A549 (cell line): ENCODE data around the gene KPNA5. TPM values are rescaled to one million over a fixed set of nuclear protein-coding genes. Genes with fewer than 3 reads are reported as not detected.

Experiments used
- ATAC-seq, 2 experiments: fragments of 200-7000 bp in 1 of 2; fragments of >200 bp in 1 of 2; cut with Nextera tagmentation in 1 of 2; cut with Tn5 transposase in 1 of 2; 3 replicates each; pipeline versions ENCODE4 v1.8.0 to v1.9.1; 2018 to 2020; ENCODE audit warnings: mild to moderate bottlenecking in 1 of 2, moderate library complexity in 1 of 2
- CTCF ChIA-PET: fragments of 300-600 bp; sonication (Branson Sonifier 250); formaldehyde crosslinking; extraction: SDS; loops from one replicate; lab custom pipeline; 2021; ENCODE audit warnings: antibody characterized with exemption, inconsistent platforms; lab: Yijun Ruan, JAX
- POLR2A ChIA-PET: fragments of 350-600 bp; formaldehyde crosslinking; extraction: SDS; loops from one replicate; lab custom pipeline; 2021; ENCODE audit warnings: antibody characterized with exemption, inconsistent platforms; lab: Yijun Ruan, JAX
- DNase-seq, 2 experiments: peaks; one replicate each; pipeline versions ENCODE4 v3.0.0 to v3.0.0-alpha.2; 2011 to 2016; ENCODE audit warnings: low read depth in 1 of 2, low spot score in 1 of 2
- FAIRE-seq: peaks from 2 replicates; lab custom pipeline; 2011; peaks lifted over from hg19 to GRCh38; lab: Jason Lieb, UNC
- H3K27ac ChIP-seq, 2 experiments: fragments of >200 bp; sonication (Bioruptor Twin); formaldehyde crosslinking; 3 replicates each; pipeline ENCODE4 v1.5.1; 2016 to 2017
- H3K4me1 ChIP-seq: fragments of >200 bp; sonication (Bioruptor Twin); formaldehyde crosslinking; 3 replicates; pipeline ENCODE4 v1.6.1; 2016
- H3K4me2 ChIP-seq: fragments of >200 bp; sonication (Bioruptor Twin); formaldehyde crosslinking; 3 replicates; pipeline ENCODE4 v1.6.1; 2016
- H3K4me3 ChIP-seq: fragments of >200 bp; sonication (Bioruptor Twin); formaldehyde crosslinking; 3 replicates; pipeline ENCODE4 v1.5.1; 2016
- H3K9me3 ChIP-seq: fragments of >200 bp; sonication (Bioruptor Twin); formaldehyde crosslinking; 3 replicates; pipeline ENCODE4 v1.6.1; 2016
- CHD2 ChIP-seq: fragments of 150-350 bp; IDR thresholded peaks from 2 replicates; pipeline ENCODE4 v1.6.1; 2014; ENCODE audit warnings: low read length; ENCODE audit not compliant: partially characterized antibody
- CHD4 ChIP-seq: fragments of 200-600 bp; sonication (generic); IDR thresholded peaks from 2 replicates; pipeline ENCODE4 v1.6.1; 2016; ENCODE audit warnings: antibody characterized with exemption, mild to moderate bottlenecking, borderline replicate concordance
- EHMT2 ChIP-seq: fragments of 200-600 bp; sonication (generic); IDR thresholded peaks from 2 replicates; pipeline ENCODE4 v1.6.1; 2016; ENCODE audit warnings: antibody characterized with exemption, low read depth, mild to moderate bottlenecking, moderate library complexity
- EP300 ChIP-seq, 2 experiments: fragments of >200 bp; sonication (Bioruptor Twin); formaldehyde crosslinking; IDR thresholded peaks; 2 replicates in 1 of 2; 3 replicates in 1 of 2; pipeline ENCODE4 v1.6.1; 2016 to 2017
- FOXS1 ChIP-seq: fragments of 250-450 bp; sonication (Bioruptor Pico); IDR thresholded peaks from 2 replicates; pipeline ENCODE4 v1.5.0; 2020; ENCODE audit warnings: mild to moderate bottlenecking, moderate library complexity
- HEYL ChIP-seq: fragments of 250-450 bp; sonication (Bioruptor Pico); IDR thresholded peaks from 2 replicates; pipeline ENCODE4 v1.8.0; 2021; ENCODE audit warnings: mild to moderate bottlenecking, moderate library complexity
- HOXB5 ChIP-seq: fragments of 250-450 bp; sonication (Bioruptor Pico); IDR thresholded peaks from 2 replicates; pipeline ENCODE4 v1.5.0; 2020; ENCODE audit warnings: mild to moderate bottlenecking, moderate library complexity
- JUN ChIP-seq, 2 experiments: fragments of >200 bp; sonication (Bioruptor Twin); formaldehyde crosslinking; IDR thresholded peaks; 2 replicates in 1 of 2; 3 replicates in 1 of 2; pipeline ENCODE4 v1.6.1; 2016 to 2017
- MAFK ChIP-seq: fragments of 450-650 bp; IDR thresholded peaks from 2 replicates; pipeline ENCODE4 v1.6.1; 2014; ENCODE audit not compliant: partially characterized antibody
- MAZ ChIP-seq: fragments of 150-350 bp; IDR thresholded peaks from 2 replicates; pipeline ENCODE4 v1.6.1; 2014; ENCODE audit warnings: antibody characterized with exemption, low read depth, low read length, borderline replicate concordance
- MYC ChIP-seq: IDR thresholded peaks from 2 replicates; pipeline ENCODE4 v1.6.1; 2012; ENCODE audit warnings: mild to moderate bottlenecking, inconsistent platforms, low read length, improper control_type of control experiment, borderline replicate concordance
- NFE2L2 ChIP-seq: fragments of 150-350 bp; conservative IDR thresholded peaks from 2 replicates; pipeline ENCODE4 v1.6.1; 2014; ENCODE audit warnings: low read length
- PHF8 ChIP-seq: fragments of 200-600 bp; sonication (generic); IDR thresholded peaks from 2 replicates; pipeline ENCODE4 v1.6.1; 2016; ENCODE audit warnings: low read depth, mild to moderate bottlenecking, antibody characterized with exemption, moderate library complexity, borderline replicate concordance
- POLR2A ChIP-seq: IDR thresholded peaks from 2 replicates; pipeline ENCODE4 v1.6.1; 2012; ENCODE audit warnings: mild to moderate bottlenecking, low read length
- POLR2AphosphoS2 ChIP-seq: conservative IDR thresholded peaks from 2 replicates; pipeline ENCODE4 v1.6.1; 2012; ENCODE audit warnings: low read length, improper control_type of control experiment, inconsistent platforms
- RAD21 ChIP-seq, 2 experiments: fragments of >200 bp in 1 of 2; sonication (Bioruptor Twin) in 1 of 2; formaldehyde crosslinking in 1 of 2; IDR thresholded peaks in 1 of 2; conservative IDR thresholded peaks in 1 of 2; 2 replicates in 1 of 2; 3 replicates in 1 of 2; pipeline ENCODE4 v1.6.1; 2012 to 2018; ENCODE audit warnings: inconsistent platforms in 1 of 2
- RFX5 ChIP-seq: fragments of 450-650 bp; IDR thresholded peaks from 2 replicates; pipeline ENCODE4 v1.7.1; 2014; ENCODE audit warnings: antibody characterized with exemption, mild to moderate bottlenecking, moderate library complexity
- SMC3 ChIP-seq: fragments of >200 bp; sonication (Bioruptor Twin); formaldehyde crosslinking; IDR thresholded peaks from 3 replicates; pipeline ENCODE4 v1.6.1; 2018; ENCODE audit warnings: inconsistent platforms
- WGBS: methylation state at CpG from one replicate; pipeline ENCODE4 v1.1.6; 2017; ENCODE audit errors: missing lambda C conversion rate; 5-methylcytosine and 5-hydroxymethylcytosine counted together
- polyA minus RNA-seq: library from RNA; depleted of rRNA, polyadenylated mRNA; stranded (reverse); fragments of >200 nt; gene quantifications from 2 replicates; pipeline ENCODE4 v1.2.3, GENCODE V29; 2011; rRNA and poly(A)+ RNA removed
- polyA plus RNA-seq, 4 experiments: library from polyadenylated mRNA; depleted of rRNA in 3 of 4; stranded (reverse); fragments of >200 nt; fragmentation: RNase III in 1 of 4; extraction: RNeasy Plus Mini Kit Qiagen cat#74134 plus additional on column Dnase treatment in 1 of 4; gene quantifications; 2 replicates in 3 of 4; 3 replicates in 1 of 4; pipeline ENCODE4 v1.2.3, GENCODE V29; 2011 to 2017
- TF ChIP-seq, protein P1 (sequence below): IDR thresholded peaks from 2 replicates; pipeline ENCODE4 v1.6.1; 2012
- TF ChIP-seq, protein P2 (sequence below): fragments of >200 bp; sonication (Bioruptor Twin); formaldehyde crosslinking; IDR thresholded peaks from 2 replicates; pipeline ENCODE4 v1.6.1; 2016
- TF ChIP-seq, protein P3 (sequence below): fragments of 150-350 bp; IDR thresholded peaks from 2 replicates; pipeline ENCODE4 v1.6.1; 2014; ENCODE audit warnings: low read depth, mild to moderate bottlenecking, low read length
- TF ChIP-seq, protein P4 (sequence below): IDR thresholded peaks from 2 replicates; pipeline ENCODE4 v1.6.1; 2012; ENCODE audit warnings: low read depth, borderline replicate concordance
- TF ChIP-seq, protein P5 (sequence below): fragments of >200 bp; sonication (Bioruptor Twin); formaldehyde crosslinking; IDR thresholded peaks from 3 replicates; pipeline ENCODE4 v1.6.1; 2016
- TF ChIP-seq, protein P6 (sequence below): fragments of 250-450 bp; sonication (Bioruptor Pico); IDR thresholded peaks from 2 replicates; pipeline ENCODE4 v1.5.0; 2020; ENCODE audit warnings: low read depth, mild to moderate bottlenecking, moderate library complexity

The KPNA5 gene
- polyA plus RNA-seq (2011; rRNA removed) (3.0 and 4.5 TPM in 2 replicates), polyA plus RNA-seq (2017; fragmentation: RNase III; extraction: RNeasy Plus Mini Kit Qiagen cat#74134 plus additional on column Dnase treatment) (2.2 to 2.4 TPM (median 2.3 TPM) in 3 replicates), polyA minus RNA-seq (1.8 and 2.1 TPM in 2 replicates)
- polyA plus RNA-seq (2012; cell fraction: cytosol; rRNA removed): 0.56 and 0.69 TPM in 2 replicates
- polyA plus RNA-seq (2012; cell fraction: nucleus; rRNA removed): 0.49 and 1.0 TPM in 2 replicates

DNA sequence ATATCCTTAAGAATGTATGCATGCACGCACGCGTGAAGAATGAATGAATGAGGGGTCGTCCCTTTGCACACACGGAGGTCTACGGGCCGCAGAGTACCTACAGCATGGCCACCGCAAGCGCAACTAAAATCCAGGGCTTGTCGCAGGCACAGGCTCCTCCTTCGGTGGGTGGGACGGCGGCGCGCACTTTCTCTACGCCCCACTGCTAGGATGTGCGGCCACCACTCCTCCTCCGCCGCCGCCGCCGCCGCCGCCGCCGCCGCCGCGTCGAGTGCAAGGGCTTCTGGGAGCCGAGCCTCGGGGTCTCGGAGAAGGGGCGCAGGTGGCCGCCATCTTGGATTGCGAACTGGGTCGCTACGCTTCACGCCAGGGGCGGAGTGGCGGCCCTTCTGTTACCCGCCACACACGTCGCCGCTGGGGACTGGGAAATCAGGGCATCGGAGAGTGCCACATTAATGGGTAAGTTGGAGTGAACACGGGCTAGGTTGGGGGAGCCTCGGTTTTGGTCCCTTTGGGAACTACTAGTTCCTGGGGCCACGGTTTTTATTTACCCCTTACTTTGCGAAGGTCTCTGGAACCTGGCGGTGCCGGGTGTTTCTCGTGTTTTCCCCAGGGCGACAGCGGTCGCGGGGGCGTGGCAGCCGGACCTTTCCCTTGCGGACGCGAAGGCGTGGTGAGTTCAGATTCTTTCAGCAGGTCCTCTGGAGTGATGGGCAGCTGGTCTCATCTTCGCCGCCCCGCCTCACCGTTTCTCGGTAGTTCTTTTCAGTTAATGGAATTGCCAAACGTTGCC, at the start of gene KPNA5:
Gene KPNA5, plus strand, starts transcription at position 332 of the 793 bp plus-strand sequence. Its CDS starts 124 bp downstream, at position 456.
- Histone ChIP-seq H3K27ac (peak within 1 kb of the TSS; percentile 92 to 95), H3K4me2 (peak within 1 kb of the TSS; percentile 73), H3K4me3 (peak within 1 kb of the TSS; percentile 77), H3K9me3 (no peaks in the 10 kb centered on the region), H3K4me1 (peaks cover 8% of the 10 kb centered on the region; the same call in 1 of the 3 replicates)
- ATAC-seq: peak; percentile 96 to 98
- 1% methylated on average over 47 of the region's 69 CpGs for WGBS
- POLR2A ChIA-PET: interaction anchor here (0.7 to 1.9 kb wide), 2 partner anchors 12 to 110 kb away, joined by 3 to 5 read pairs; partner anchors contain the start of genes RWDD1 and ZUP1
- CTCF ChIA-PET: no interaction called here
- DNase-seq: peak; percentile 70 to 93
- FAIRE-seq: no peak
- TF ChIP-seq MAZ (no peak), RAD21 (conservative IDR thresholded peaks at IDR 0.05 in 1 of 2, IDR thresholded peaks at IDR 0.05 in 1 of 2) (no peak), POLR2AphosphoS2 (no peak), CHD2 (no peak), HEYL (CRISPR knock-in tag) (no peak), HOXB5 (no peak), FOXS1 (CRISPR knock-in tag) (no peak), RFX5 (no peak), NFE2L2 (no peak), EP300 (IDR thresholded peaks at IDR 0.05) (no peak), SMC3 (no peak), MAFK (no peak), POLR2A (peak; percentile 97), MYC (no peak; the same call in 1 of the 2 replicates), JUN (IDR thresholded peaks at IDR 0.05) (peak; percentile 44 to 70; a peak in 2 of 5 replicates), CHD4 (no peak), PHF8 (0 out of 2 replicates have a peak, but pooled peaks have one; percentile 39), EHMT2 (no peak)
- TF ChIP-seq, protein P1, sequence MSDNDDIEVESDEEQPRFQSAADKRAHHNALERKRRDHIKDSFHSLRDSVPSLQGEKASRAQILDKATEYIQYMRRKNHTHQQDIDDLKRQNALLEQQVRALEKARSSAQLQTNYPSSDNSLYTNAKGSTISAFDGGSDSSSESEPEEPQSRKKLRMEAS: peak; percentile 15; the same call in 1 of the 2 replicates
- TF ChIP-seq, protein P2, sequence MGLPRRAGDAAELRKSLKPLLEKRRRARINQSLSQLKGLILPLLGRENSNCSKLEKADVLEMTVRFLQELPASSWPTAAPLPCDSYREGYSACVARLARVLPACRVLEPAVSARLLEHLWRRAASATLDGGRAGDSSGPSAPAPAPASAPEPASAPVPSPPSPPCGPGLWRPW: no peak
- TF ChIP-seq, protein P3, sequence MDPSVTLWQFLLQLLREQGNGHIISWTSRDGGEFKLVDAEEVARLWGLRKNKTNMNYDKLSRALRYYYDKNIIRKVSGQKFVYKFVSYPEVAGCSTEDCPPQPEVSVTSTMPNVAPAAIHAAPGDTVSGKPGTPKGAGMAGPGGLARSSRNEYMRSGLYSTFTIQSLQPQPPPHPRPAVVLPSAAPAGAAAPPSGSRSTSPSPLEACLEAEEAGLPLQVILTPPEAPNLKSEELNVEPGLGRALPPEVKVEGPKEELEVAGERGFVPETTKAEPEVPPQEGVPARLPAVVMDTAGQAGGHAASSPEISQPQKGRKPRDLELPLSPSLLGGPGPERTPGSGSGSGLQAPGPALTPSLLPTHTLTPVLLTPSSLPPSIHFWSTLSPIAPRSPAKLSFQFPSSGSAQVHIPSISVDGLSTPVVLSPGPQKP: no peak
- TF ChIP-seq, protein P4, sequence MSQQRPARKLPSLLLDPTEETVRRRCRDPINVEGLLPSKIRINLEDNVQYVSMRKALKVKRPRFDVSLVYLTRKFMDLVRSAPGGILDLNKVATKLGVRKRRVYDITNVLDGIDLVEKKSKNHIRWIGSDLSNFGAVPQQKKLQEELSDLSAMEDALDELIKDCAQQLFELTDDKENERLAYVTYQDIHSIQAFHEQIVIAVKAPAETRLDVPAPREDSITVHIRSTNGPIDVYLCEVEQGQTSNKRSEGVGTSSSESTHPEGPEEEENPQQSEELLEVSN: peak; percentile 41; the same call in 1 of the 2 replicates
- TF ChIP-seq, protein P5, sequence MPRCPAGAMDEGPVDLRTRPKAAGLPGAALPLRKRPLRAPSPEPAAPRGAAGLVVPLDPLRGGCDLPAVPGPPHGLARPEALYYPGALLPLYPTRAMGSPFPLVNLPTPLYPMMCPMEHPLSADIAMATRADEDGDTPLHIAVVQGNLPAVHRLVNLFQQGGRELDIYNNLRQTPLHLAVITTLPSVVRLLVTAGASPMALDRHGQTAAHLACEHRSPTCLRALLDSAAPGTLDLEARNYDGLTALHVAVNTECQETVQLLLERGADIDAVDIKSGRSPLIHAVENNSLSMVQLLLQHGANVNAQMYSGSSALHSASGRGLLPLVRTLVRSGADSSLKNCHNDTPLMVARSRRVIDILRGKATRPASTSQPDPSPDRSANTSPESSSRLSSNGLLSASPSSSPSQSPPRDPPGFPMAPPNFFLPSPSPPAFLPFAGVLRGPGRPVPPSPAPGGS: peak; percentile 74; the same call in 2 of the 3 replicates
- TF ChIP-seq, protein P6, sequence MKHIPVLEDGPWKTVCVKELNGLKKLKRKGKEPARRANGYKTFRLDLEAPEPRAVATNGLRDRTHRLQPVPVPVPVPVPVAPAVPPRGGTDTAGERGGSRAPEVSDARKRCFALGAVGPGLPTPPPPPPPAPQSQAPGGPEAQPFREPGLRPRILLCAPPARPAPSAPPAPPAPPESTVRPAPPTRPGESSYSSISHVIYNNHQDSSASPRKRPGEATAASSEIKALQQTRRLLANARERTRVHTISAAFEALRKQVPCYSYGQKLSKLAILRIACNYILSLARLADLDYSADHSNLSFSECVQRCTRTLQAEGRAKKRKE: no peak
